Duodenal mucosa (tissue), 2 donors: ENCODE measurements around the gene KIRREL1.

Source experiments
- H3K27ac ChIP-seq: one replicate; pipeline ENCODE4 v1.7.0; 2013; ENCODE audit warnings: low read depth, low read length
- H3K27me3 ChIP-seq, 2 donors: one replicate each; pipeline ENCODE4 v1.7.0; 2013; ENCODE audit warnings: low read length in 2 of 2, control low read depth in 1 of 2; ENCODE audit not compliant: insufficient read depth in 2 of 2, control insufficient read depth in 1 of 2
- H3K36me3 ChIP-seq, 2 donors: one replicate each; pipeline ENCODE4 v1.7.0; 2013; ENCODE audit warnings: low read length in 2 of 2, control low read depth in 1 of 2; ENCODE audit not compliant: insufficient read depth in 2 of 2, control insufficient read depth in 1 of 2
- H3K4me1 ChIP-seq, 2 donors: one replicate each; pipeline ENCODE4 v1.7.0; 2013; ENCODE audit warnings: low read length in 2 of 2, control low read depth in 1 of 2; ENCODE audit not compliant: insufficient read depth in 2 of 2, control insufficient read depth in 1 of 2
- H3K4me3 ChIP-seq, 2 donors: one replicate each; pipeline ENCODE4 v1.7.0; 2013; ENCODE audit warnings: low read length in 2 of 2, low read depth in 1 of 2
- H3K9ac ChIP-seq, 2 donors: one replicate each; pipeline ENCODE4 v1.7.0; 2013; ENCODE audit warnings: low read length in 2 of 2, low read depth in 1 of 2
- H3K9me3 ChIP-seq, 2 donors: one replicate each; pipeline ENCODE4 v1.7.0; 2013; ENCODE audit warnings: low read length in 2 of 2, control low read depth in 1 of 2; ENCODE audit not compliant: control insufficient read depth in 1 of 2

KIRREL1 gene

GRCh38 chr1:157993147-157993917 lies at the start of gene KIRREL1:
TSS of gene KIRREL1 (plus strand) at chr1:157993645. CDS start at chr1:157993677, 32 bp downstream.
- Histone ChIP-seq H3K27ac (peak within 1 kb of the TSS; percentile 65), H3K4me1 (peaks cover 0 to 4% of the 10 kb centered on the region in 2 donors), H3K36me3 (no peaks in the 10 kb centered on the region), H3K27me3 (peaks cover 0 to 2% of the 10 kb centered on the region in 2 donors), H3K9ac (peak within 1 kb of the TSS; percentile 57 to 67), H3K4me3 (peak within 1 kb of the TSS; percentile 70 to 72), H3K9me3 (no peaks in the 10 kb centered on the region)

GRCh38 chr1:157944663-157945280 lies 48.7 kb upstream of the KIRREL1 start:
- Histone ChIP-seq H3K9me3 (no peaks in the 10 kb centered on the region), H3K4me3 (no peak overlapping the region), H3K4me1 (peaks cover 0 to 13% of the 10 kb centered on the region in 2 donors), H3K27ac (no peak overlapping the region), H3K9ac (no peak overlapping the region), H3K36me3 (no peaks in the 10 kb centered on the region), H3K27me3 (no peaks in the 10 kb centered on the region)

- peaks cover 0 to 22% of the 10 kb centered on the region in 2 donors for H3K4me1 ChIP-seq
- no peak overlapping the region for H3K27ac ChIP-seq
- H3K36me3 ChIP-seq, result no peaks in the 10 kb centered on the region
- no peak overlapping the region for H3K4me3 ChIP-seq
- H3K9me3 ChIP-seq, result no peaks in the 10 kb centered on the region
- peaks cover 0 to 2% of the 10 kb centered on the region in 2 donors for H3K27me3 ChIP-seq
- H3K9ac ChIP-seq, result no peak overlapping the region
Measured at GRCh38 chr1:157948312-157949073, 45.0 kb upstream of the KIRREL1 start.

- no peak overlapping the region for H3K4me3 ChIP-seq
- H3K27ac ChIP-seq, result no peak overlapping the region
- no peaks in the 10 kb centered on the region for H3K9me3 ChIP-seq
- no peaks in the 10 kb centered on the region for H3K36me3 ChIP-seq
- H3K27me3 ChIP-seq, result peaks cover 0 to 2% of the 10 kb centered on the region in 2 donors
- H3K4me1 ChIP-seq, result peaks cover 0 to 22% of the 10 kb centered on the region in 2 donors
- no peak overlapping the region for H3K9ac ChIP-seq
Measured at GRCh38 chr1:157949074-157949354, 44.4 kb upstream of the KIRREL1 start.

GRCh38 chr1:157951230-157951629 lies 42.2 kb upstream of the KIRREL1 start:
- no peak overlapping the region for H3K27ac ChIP-seq
- no peak overlapping the region for H3K9ac ChIP-seq
- H3K4me1 ChIP-seq, result peaks cover 0 to 9% of the 10 kb centered on the region in 2 donors
- no peaks in the 10 kb centered on the region for H3K36me3 ChIP-seq
- H3K9me3 ChIP-seq, result no peaks in the 10 kb centered on the region
- no peak overlapping the region for H3K4me3 ChIP-seq
- peaks cover 0 to 2% of the 10 kb centered on the region in 2 donors for H3K27me3 ChIP-seq

- Histone ChIP-seq H3K27me3 (peaks cover 0 to 2% of the 10 kb centered on the region in 2 donors), H3K27ac (no peak overlapping the region), H3K4me3 (no peak overlapping the region), H3K36me3 (no peaks in the 10 kb centered on the region), H3K9me3 (no peaks in the 10 kb centered on the region), H3K9ac (no peak overlapping the region), H3K4me1 (peaks cover 0 to 9% of the 10 kb centered on the region in 2 donors)
Measured at GRCh38 chr1:157952601-157953000, 40.8 kb upstream of the KIRREL1 start.

- Histone ChIP-seq H3K36me3 (no peaks in the 10 kb centered on the region), H3K9ac (no peak overlapping the region), H3K4me1 (peaks cover 0 to 9% of the 10 kb centered on the region in 2 donors), H3K27me3 (peaks cover 0 to 2% of the 10 kb centered on the region in 2 donors), H3K9me3 (no peaks in the 10 kb centered on the region), H3K27ac (no peak overlapping the region), H3K4me3 (no peak overlapping the region)
Measured at GRCh38 chr1:157955221-157955620, 38.2 kb upstream of the KIRREL1 start.

GRCh38 chr1:157955857-157956256 lies 37.6 kb upstream of the KIRREL1 start:
- Histone ChIP-seq H3K27ac (no peak overlapping the region), H3K36me3 (no peaks in the 10 kb centered on the region), H3K4me3 (no peak overlapping the region), H3K9me3 (no peaks in the 10 kb centered on the region), H3K27me3 (peaks cover 0 to 2% of the 10 kb centered on the region in 2 donors), H3K4me1 (peaks cover 0 to 9% of the 10 kb centered on the region in 2 donors), H3K9ac (no peak overlapping the region)

GRCh38 chr1:157956732-157957131 lies 36.7 kb upstream of the KIRREL1 start:
- H3K27me3 ChIP-seq, result peaks cover 0 to 4% of the 10 kb centered on the region in 2 donors
- no peak overlapping the region for H3K9ac ChIP-seq
- no peak overlapping the region for H3K4me3 ChIP-seq
- peaks cover 0 to 9% of the 10 kb centered on the region in 2 donors for H3K4me1 ChIP-seq
- no peak overlapping the region for H3K27ac ChIP-seq
- H3K9me3 ChIP-seq, result no peaks in the 10 kb centered on the region
- no peaks in the 10 kb centered on the region for H3K36me3 ChIP-seq

- H3K27ac ChIP-seq, result no peak overlapping the region
- H3K4me1 ChIP-seq, result peaks cover 10 to 13% of the 10 kb centered on the region in 2 donors
- H3K9ac ChIP-seq, result no peak overlapping the region
- no peak overlapping the region for H3K4me3 ChIP-seq
- peaks cover 0 to 2% of the 10 kb centered on the region in 2 donors for H3K27me3 ChIP-seq
- no peaks in the 10 kb centered on the region for H3K9me3 ChIP-seq
- H3K36me3 ChIP-seq, result no peaks in the 10 kb centered on the region
Measured at GRCh38 chr1:157958263-157958662, 35.2 kb upstream of the KIRREL1 start.
